Liver (tissue), 2 donors: Measurements from ENCODE around the gene EHMT1.

Experiments
- CTCF ChIP-seq: fragments of 150-350 bp; IDR thresholded peaks from 2 replicates; pipeline ENCODE4 v1.5.1; 2017; ENCODE audit warnings: improper control_type of control experiment, low read depth, low read length; ENCODE audit not compliant: missing input control
- REST ChIP-seq: IDR thresholded peaks from 2 replicates; pipeline ENCODE4 v1.6.1; 2016; ENCODE audit warnings: antibody characterized with exemption, mild to moderate bottlenecking
- donor health status: healthy.

GRCh38 chr9:137786511-137786920 is 167.7 kb downstream of the EHMT1 start:
- TF ChIP-seq REST = no peak
- no peak for TF ChIP-seq CTCF
